Right lobe of liver (tissue), 6 donors: ENCODE measurements around the gene TNFRSF4. TPM values are rescaled to one million over a fixed set of nuclear protein-coding genes. Genes with fewer than 3 reads are reported as not detected.
A peak's percentile ranks its signal among the peaks of the same experiment; 100 is the strongest.

Experiments
- ATAC-seq, 4 donors: fragments of 200-7000 bp; cut with Tn5 transposase; one replicate each; pipeline ENCODE4 v1.9.1; 2020; ENCODE audit warnings: mild to moderate bottlenecking in 4 of 4, moderate library complexity in 4 of 4
- DNase-seq, 3 donors: peaks; one replicate each; pipeline ENCODE4 v3.0.0-alpha.2; 2020
- H3K27ac ChIP-seq, 3 donors: fragments of 200-600 bp; one replicate each; pipeline ENCODE4 v1.8.0; 2022
- H3K27me3 ChIP-seq, 2 donors: fragments of 200-600 bp; one replicate each; pipeline ENCODE4 v1.8.0; 2022
- H3K36me3 ChIP-seq, 4 donors: fragments of 200-600 bp; sonication (generic) in 1 of 4; one replicate each; pipeline versions ENCODE4 v1.5.1 to v1.8.0; 2017 to 2022; ENCODE audit warnings: control low read depth in 1 of 4
- H3K4me1 ChIP-seq, 4 donors: fragments of 200-600 bp; sonication (generic) in 1 of 4; one replicate each; pipeline versions ENCODE4 v1.5.1 to v1.8.0; 2017 to 2022; ENCODE audit warnings: control low read depth in 1 of 4
- H3K4me3 ChIP-seq, 3 donors: fragments of 200-600 bp; one replicate each; pipeline ENCODE4 v1.8.0; 2022
- H3K9me3 ChIP-seq, 4 donors: fragments of 200-600 bp; sonication (generic) in 1 of 4; one replicate each; pipeline versions ENCODE4 v1.5.1 to v1.8.0; 2017 to 2022; ENCODE audit warnings: control low read depth in 1 of 4
- POLR2A ChIP-seq: fragments of 450-650 bp; IDR thresholded peaks from one replicate; pipeline ENCODE4 v1.6.1; 2017; ENCODE audit warnings: antibody characterized with exemption, mild to moderate bottlenecking
- WGBS: methylation state at CpG from one replicate; pipeline ENCODE4 v1.1.6; 2018; ENCODE audit warnings: low coverage, low lambda C conversion rate; ENCODE audit not compliant: insufficient coverage; ENCODE audit errors: missing lambda C conversion rate; 5-methylcytosine and 5-hydroxymethylcytosine counted together
- intact Hi-C, 2 donors: fragments of 100-400 bp; cut with DNase I; formaldehyde crosslinking; loops; one replicate each; pipeline versions ENCODE4 v1.11.2 to v1.14.1; 2022
- total RNA-seq, 6 experiments: library from RNA; depleted of rRNA in 2 of 6; stranded (reverse); fragments of >200 nt in 2 of 6; fragmentation: NEBNext Ultra II Directional in 3 of 6; extraction: Animal tissue kit (Norgen Biotek cat#: 25700) in 3 of 6; gene quantifications; one replicate each; pipeline versions ENCODE4 v1.1.0 to v1.2.4, GENCODE V29; 2016 to 2023
- TF ChIP-seq, protein P1 (sequence below), 4 donors: fragments of 200-600 bp in 3 of 4; fragments of 450-650 bp in 1 of 4; IDR thresholded peaks; one replicate each; pipeline versions ENCODE4 v1.5.1 to v1.8.0; 2016 to 2022; ENCODE audit warnings: antibody characterized with exemption in 4 of 4, mild to moderate bottlenecking in 2 of 4
- donor health status: DM: no; HTN: yes; CAD: no.
- donor health status: DM: no; HTN: no; CAD: no.
- donor health status: DM: no; HTN: no; CAD: no.
- donor health status: DM: no; HTN: yes; CAD: no.
- donor health status: DM: no; HTN: yes; CAD: no.

Gene TNFRSF4
- total RNA-seq, 6 experiments from 2014 or later: 0.20 to 0.99 (median 0.28) TPM; not detected in 2

DNA sequence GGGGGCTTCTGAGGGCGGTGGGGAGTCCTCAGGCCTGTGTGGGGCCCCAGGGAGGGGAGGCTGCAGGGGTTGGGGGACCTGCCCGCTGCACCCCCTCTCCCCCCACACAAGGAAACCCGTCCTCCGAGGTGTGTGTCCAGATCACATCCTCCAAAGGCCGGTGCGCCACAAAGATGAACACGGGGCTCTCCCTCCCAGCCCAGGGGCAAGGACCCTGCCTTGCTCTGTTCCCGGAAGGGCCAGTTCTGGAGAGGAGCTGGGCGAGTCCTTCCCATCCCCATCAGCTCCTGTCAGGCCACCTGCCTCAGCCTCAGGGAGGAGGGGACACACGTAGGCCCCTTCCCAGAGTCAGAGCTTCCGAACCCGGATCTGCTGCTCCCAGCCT is 42.8 kb downstream of the TNFRSF4 start:
- TF ChIP-seq POLR2A: no peak
- TF ChIP-seq, protein P1, sequence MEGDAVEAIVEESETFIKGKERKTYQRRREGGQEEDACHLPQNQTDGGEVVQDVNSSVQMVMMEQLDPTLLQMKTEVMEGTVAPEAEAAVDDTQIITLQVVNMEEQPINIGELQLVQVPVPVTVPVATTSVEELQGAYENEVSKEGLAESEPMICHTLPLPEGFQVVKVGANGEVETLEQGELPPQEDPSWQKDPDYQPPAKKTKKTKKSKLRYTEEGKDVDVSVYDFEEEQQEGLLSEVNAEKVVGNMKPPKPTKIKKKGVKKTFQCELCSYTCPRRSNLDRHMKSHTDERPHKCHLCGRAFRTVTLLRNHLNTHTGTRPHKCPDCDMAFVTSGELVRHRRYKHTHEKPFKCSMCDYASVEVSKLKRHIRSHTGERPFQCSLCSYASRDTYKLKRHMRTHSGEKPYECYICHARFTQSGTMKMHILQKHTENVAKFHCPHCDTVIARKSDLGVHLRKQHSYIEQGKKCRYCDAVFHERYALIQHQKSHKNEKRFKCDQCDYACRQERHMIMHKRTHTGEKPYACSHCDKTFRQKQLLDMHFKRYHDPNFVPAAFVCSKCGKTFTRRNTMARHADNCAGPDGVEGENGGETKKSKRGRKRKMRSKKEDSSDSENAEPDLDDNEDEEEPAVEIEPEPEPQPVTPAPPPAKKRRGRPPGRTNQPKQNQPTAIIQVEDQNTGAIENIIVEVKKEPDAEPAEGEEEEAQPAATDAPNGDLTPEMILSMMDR (IDR thresholded peaks at IDR 0.05): no peak
- Histone ChIP-seq H3K4me3 (no peak overlapping the region), H3K4me1 (no peaks in the 10 kb centered on the region), H3K9me3 (no peaks in the 10 kb centered on the region), H3K27me3 (peaks cover 0 to 9% of the 10 kb centered on the region in 2 donors), H3K36me3 (no peaks in the 10 kb centered on the region), H3K27ac (no peak overlapping the region)
- DNase-seq: peak in 2 of 3 donors; percentile 39 to 40
- ATAC-seq: no peak
- no CpG with 5 or more reads among the region's 12 CpGs for WGBS
- intact Hi-C loops: no loop called here

DNA sequence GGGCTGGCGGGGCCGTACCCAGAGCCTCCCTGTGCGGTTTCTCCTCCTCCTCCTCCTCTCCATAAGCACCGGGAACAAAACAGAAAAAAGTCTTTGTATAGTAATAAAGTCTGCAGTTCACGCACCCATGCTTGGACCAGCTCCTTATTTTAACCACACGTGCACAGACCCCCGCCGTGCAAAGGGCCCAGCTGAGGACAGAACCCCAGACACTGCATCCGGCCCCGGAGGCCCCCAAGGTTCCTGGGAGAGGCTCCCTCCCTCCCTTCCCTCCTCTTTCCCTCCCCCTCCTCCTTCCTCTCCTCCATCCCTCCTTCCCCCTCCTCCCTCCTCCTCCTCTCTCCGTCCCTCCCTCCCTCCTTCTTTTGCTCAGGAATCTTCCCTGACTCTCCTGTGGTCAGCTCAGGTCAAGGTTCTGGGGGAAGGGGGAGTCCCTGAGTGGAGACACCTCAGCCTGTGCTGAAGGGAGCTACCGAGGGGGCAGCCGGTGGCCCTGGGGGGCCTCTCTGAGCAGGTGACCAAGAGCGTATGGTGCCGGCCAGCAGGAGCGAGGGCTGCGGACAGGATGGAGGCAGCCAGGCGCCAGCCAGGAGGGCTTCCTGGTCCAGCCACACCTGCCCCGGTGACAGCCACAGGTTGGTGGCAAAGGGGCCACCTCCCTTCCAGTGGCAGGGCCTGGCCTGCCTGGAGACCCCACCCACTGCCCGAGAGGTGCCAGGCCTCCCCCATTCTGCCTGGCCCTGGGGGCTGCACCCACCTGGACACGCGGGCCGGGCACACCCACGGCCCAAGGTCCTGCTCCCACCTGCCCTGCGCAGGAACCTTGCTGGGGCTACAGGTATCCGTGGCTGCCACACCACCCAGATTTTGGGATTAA is 43.5 kb downstream of the TNFRSF4 start:
- H3K27me3 ChIP-seq: peaks cover 0 to 9% of the 10 kb centered on the region in 2 donors
- WGBS: 40% methylated on average over 6 of the region's 26 CpGs
- no peak overlapping the region for H3K27ac ChIP-seq
- no peak overlapping the region for H3K4me3 ChIP-seq
- H3K9me3 ChIP-seq: no peaks in the 10 kb centered on the region
- H3K4me1 ChIP-seq: no peaks in the 10 kb centered on the region
- no peaks in the 10 kb centered on the region for H3K36me3 ChIP-seq
- ATAC-seq: no peak
- intact Hi-C loops: no loop called here
- peak in 1 of 3 donors; percentile 51 for DNase-seq
- TF ChIP-seq POLR2A: no peak
- TF ChIP-seq, protein P1 (IDR thresholded peaks at IDR 0.05): no peak

DNA sequence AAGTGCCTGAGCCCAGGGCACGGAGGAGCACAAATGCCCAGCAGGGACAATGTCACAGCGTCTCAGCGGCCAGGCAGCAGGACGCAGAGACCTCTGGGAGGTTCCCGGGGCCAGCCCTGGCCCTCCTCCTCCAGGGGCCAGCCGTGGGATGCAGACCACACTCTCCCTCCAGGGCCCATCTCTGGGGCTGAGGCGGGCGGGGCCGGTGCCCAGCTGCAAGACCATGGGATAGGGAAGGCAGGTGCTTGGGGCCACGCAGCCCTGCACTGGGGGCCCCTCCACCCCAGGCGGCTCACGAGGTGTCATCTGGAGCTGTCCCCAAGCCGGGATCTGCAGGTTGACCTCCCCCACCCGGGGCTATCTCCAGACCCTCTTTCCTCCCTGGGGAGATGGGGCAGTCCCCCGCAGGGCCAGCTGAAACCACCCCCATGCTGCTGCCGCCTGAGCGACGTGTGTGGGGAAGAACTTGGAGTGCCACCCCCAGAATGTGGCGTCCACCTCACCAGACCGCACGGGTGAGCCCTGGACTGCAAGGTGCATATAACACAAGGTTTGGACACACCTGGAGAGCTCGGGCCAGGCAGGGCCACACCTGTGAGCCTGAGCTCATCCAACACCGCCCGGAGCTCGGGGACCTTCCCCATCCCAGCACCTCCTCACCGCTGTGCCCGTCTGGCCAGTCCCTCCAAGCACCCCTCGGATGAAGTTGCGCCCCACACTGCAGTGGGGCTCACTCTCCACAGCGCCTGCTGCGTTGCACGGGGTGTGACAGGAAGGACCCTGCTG is 44.3 kb downstream of the TNFRSF4 start:
- H3K36me3 ChIP-seq: no peaks in the 10 kb centered on the region
- no peaks in the 10 kb centered on the region for H3K4me1 ChIP-seq
- DNase-seq (peak in 2 of 3 donors; percentile 17 to 53), ATAC-seq (no peak)
- intact Hi-C loops: no loop called here
- no peak overlapping the region for H3K27ac ChIP-seq
- no peak for TF ChIP-seq POLR2A
- TF ChIP-seq, protein P1 (IDR thresholded peaks at IDR 0.05): no peak
- H3K9me3 ChIP-seq: no peaks in the 10 kb centered on the region
- H3K4me3 ChIP-seq: no peak overlapping the region
- WGBS: no CpG with 5 or more reads among the region's 32 CpGs
- peaks cover 0 to 9% of the 10 kb centered on the region in 2 donors for H3K27me3 ChIP-seq

DNA sequence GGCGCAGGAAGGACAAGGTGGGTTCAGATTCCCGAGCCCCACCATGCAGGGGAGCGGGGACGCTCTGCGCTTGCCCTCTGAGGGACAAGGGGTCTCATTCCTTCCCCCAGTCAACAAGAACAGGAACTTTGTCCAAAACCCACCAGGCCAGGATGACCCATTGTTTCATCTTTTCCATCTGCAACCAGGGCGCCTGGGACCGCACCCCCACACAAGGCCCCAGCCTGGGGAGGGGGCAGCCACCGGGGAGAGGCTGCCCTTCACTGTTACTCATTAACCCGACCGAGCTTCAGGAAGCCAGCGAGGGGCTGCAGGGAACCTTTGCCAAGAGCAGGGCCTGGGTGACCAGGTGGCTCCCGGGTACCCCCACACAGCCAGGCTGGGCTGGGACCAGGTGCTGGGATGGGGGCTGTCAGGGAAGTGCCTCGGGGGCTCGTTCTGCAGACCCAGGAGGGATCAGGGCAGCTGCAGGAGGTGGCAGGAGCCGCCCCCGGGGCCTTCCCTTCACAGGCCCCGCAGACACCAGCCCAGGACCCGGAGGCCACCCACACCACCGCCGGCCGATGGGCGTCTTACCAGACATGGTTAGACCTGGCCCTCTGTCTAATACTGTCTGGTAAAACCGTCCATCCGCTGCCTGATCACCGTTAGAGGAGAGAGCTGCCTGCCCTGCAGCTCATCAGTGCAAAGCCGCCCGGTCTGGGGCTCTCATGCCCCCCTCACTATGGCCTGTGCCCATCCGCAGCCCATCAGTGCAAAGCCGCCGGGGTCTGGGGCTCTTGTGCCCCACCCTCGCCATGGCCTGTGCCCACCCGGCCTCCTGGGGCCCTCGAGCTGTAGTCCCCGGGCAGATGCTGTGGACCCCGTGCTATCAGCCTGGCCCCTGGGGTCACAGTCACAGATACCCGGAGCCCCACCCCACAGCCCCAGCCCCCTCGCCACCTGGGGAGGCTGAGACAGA is 45.2 kb downstream of the TNFRSF4 start:
- intact Hi-C loops: no loop called here
- H3K4me3 ChIP-seq: no peak overlapping the region

More for the DNA sequence above, 45.2 kb downstream of the TNFRSF4 start:
- Histone ChIP-seq H3K36me3 (no peaks in the 10 kb centered on the region), H3K9me3 (no peaks in the 10 kb centered on the region), H3K4me1 (no peaks in the 10 kb centered on the region), H3K27me3 (peaks cover 0 to 9% of the 10 kb centered on the region in 2 donors), H3K27ac (no peak overlapping the region)
- WGBS: no CpG with 5 or more reads among the region's 37 CpGs
- ATAC-seq: no peak
- peak in 1 of 3 donors; percentile 51 for DNase-seq
- TF ChIP-seq, protein P1 (IDR thresholded peaks at IDR 0.05): no peak
- TF ChIP-seq POLR2A: no peak
